ENCODE results near the gene NCOR1.
"Not testable (repeated sequence)": the region's sequence is repeated elsewhere in the genome, so short reads cannot be mapped to it uniquely, and the experiment has no call there.

NCOR1 gene

GRCh38 chr17:16145319-16145890 lies 69.9 kb downstream of the NCOR1 start:
- DNase-seq: not testable (repeated sequence)

GRCh38 chr17:16141685-16142084 lies 73.6 kb downstream of the NCOR1 start:
- no peak for DNase-seq

GRCh38 chr17:16140854-16141253 lies 74.5 kb downstream of the NCOR1 start:
- DNase-seq: no peak

- no peak for DNase-seq
Observed at GRCh38 chr17:16135461-16135860, 79.9 kb downstream of the NCOR1 start.

GRCh38 chr17:16131593-16131992 lies 83.7 kb downstream of the NCOR1 start:
- DNase-seq: no peak

GRCh38 chr17:16129441-16130205 lies 85.7 kb downstream of the NCOR1 start:
- no peak for DNase-seq

- no peak for DNase-seq
Observed at GRCh38 chr17:16123531-16123930, 91.8 kb downstream of the NCOR1 start.

- no peak for DNase-seq
Observed at GRCh38 chr17:16122697-16123434, 92.5 kb downstream of the NCOR1 start.

GRCh38 chr17:16121915-16122314 lies 93.4 kb downstream of the NCOR1 start:
- DNase-seq: no peak

- DNase-seq: no peak
Observed at GRCh38 chr17:16120937-16121336, 94.4 kb downstream of the NCOR1 start.

GRCh38 chr17:16117149-16117548 lies 98.2 kb downstream of the NCOR1 start:
- no peak for DNase-seq

- DNase-seq: not testable (repeated sequence)
Observed at GRCh38 chr17:16115077-16115698, 100.1 kb downstream of the NCOR1 start.

GRCh38 chr17:16108871-16109270 lies 106.5 kb downstream of the NCOR1 start:
- no peak for DNase-seq

GRCh38 chr17:16108386-16108785 lies 106.9 kb downstream of the NCOR1 start:
- DNase-seq: no peak

- DNase-seq: no peak
Observed at GRCh38 chr17:16107165-16107770, 108.1 kb downstream of the NCOR1 start.

GRCh38 chr17:16106161-16106891 lies 109.0 kb downstream of the NCOR1 start:
- peak; percentile 10 for DNase-seq

GRCh38 chr17:16104189-16104588 lies 111.1 kb downstream of the NCOR1 start:
- DNase-seq: no peak

GRCh38 chr17:16101440-16101839 lies 113.9 kb downstream of the NCOR1 start:
- DNase-seq: no peak

GRCh38 chr17:16100737-16101400 lies 114.5 kb downstream of the NCOR1 start:
- no peak for DNase-seq

GRCh38 chr17:16091773-16092172 lies 123.6 kb downstream of the NCOR1 start:
- DNase-seq: no peak

- DNase-seq: no peak
Observed at GRCh38 chr17:16086957-16087356, 128.4 kb downstream of the NCOR1 start.

Measured in eye (tissue), 1 donor.